ENCODE data around the gene VSIG10L. TPM values are rescaled to one million over a fixed set of nuclear protein-coding genes. Genes with fewer than 3 reads are reported as not detected.

Gene VSIG10L
- total RNA-seq, 2 experiments from 2014 or later = 0.09 to 1.6 TPM

- no peaks in the 10 kb centered on the region for H3K9me2 ChIP-seq (ENCODE audit: insufficient read depth, low read length)
- intact Hi-C loops (cut with micrococcal nuclease; ENCODE audit: unreplicated experiment) = no loop called here
- H3K9me3 ChIP-seq (ENCODE audit: low read length) = no peaks in the 10 kb centered on the region
- H3K27ac ChIP-seq (ENCODE audit: low read depth, low read length, poor library complexity, severe bottlenecking) = no peak overlapping the region
- ChIA-PET POLR2A (no interaction called here), CTCF (ENCODE audit: unreplicated experiment) (no interaction called here)
- no peaks in the 10 kb centered on the region for H3K4me1 ChIP-seq (ENCODE audit: insufficient read depth, low read length, poor library complexity, severe bottlenecking)
- TF ChIP-seq EZH2phosphoT487 (IDR thresholded peaks at IDR 0.05; ENCODE audit: borderline replicate concordance, low read depth, low read length) = no peak
- no peak overlapping the region for H3K4me3 ChIP-seq (ENCODE audit: low read depth, low read length, poor library complexity, severe bottlenecking)
- DNase-seq (ENCODE audit: low spot score) = no peak
- H2AFZ ChIP-seq (ENCODE audit: low read length) = no peak overlapping the region
- H3K79me2 ChIP-seq (ENCODE audit: insufficient read depth, low read depth, low read length) = no peaks in the 10 kb centered on the region
- no peaks in the 10 kb centered on the region for H4K20me1 ChIP-seq (ENCODE audit: insufficient read depth, low read length)
- BruUV-seq (replicated peaks) = no TSS peak
- H3K4me2 ChIP-seq (ENCODE audit: low read length) = no peak overlapping the region
- H3K36me3 ChIP-seq (ENCODE audit: insufficient read depth, low read length) = no peaks in the 10 kb centered on the region
Observed at GRCh38 chr19:51325161-51325976, 16.6 kb downstream of the VSIG10L start.

GRCh38 chr19:51324167-51324481 lies 17.8 kb downstream of the VSIG10L start:
- no peak for DNase-seq (ENCODE audit: low spot score)
- H3K4me1 ChIP-seq (ENCODE audit: insufficient read depth, low read length, poor library complexity, severe bottlenecking) = no peaks in the 10 kb centered on the region
- no peak overlapping the region for H3K4me2 ChIP-seq (ENCODE audit: low read length)
- POLR2A ChIA-PET = no interaction called here
- H3K4me3 ChIP-seq (ENCODE audit: low read depth, low read length, poor library complexity, severe bottlenecking) = no peak overlapping the region
- no peaks in the 10 kb centered on the region for H3K9me3 ChIP-seq (ENCODE audit: low read length)
- H3K27ac ChIP-seq (ENCODE audit: low read depth, low read length, poor library complexity, severe bottlenecking) = no peak overlapping the region
- H3K36me3 ChIP-seq (ENCODE audit: insufficient read depth, low read length) = no peaks in the 10 kb centered on the region
- H4K20me1 ChIP-seq (ENCODE audit: insufficient read depth, low read length) = no peaks in the 10 kb centered on the region
- TF ChIP-seq CTCF (conservative IDR thresholded peaks at IDR 0.05; ENCODE audit: low read length) = no peak
- no peak for TF ChIP-seq EZH2phosphoT487 (IDR thresholded peaks at IDR 0.05; ENCODE audit: borderline replicate concordance, low read depth, low read length)
- H3K79me2 ChIP-seq (ENCODE audit: insufficient read depth, low read depth, low read length) = no peaks in the 10 kb centered on the region
- no peaks in the 10 kb centered on the region for H3K9me2 ChIP-seq (ENCODE audit: insufficient read depth, low read length)
- CTCF ChIA-PET (ENCODE audit: unreplicated experiment) = no interaction called here
- intact Hi-C loops (cut with micrococcal nuclease; ENCODE audit: unreplicated experiment) = no loop called here
- BruUV-seq (replicated peaks) = no TSS peak
- H2AFZ ChIP-seq (ENCODE audit: low read length) = no peak overlapping the region

- no peak for DNase-seq (ENCODE audit: low spot score)
- Histone ChIP-seq H3K27ac (ENCODE audit: low read depth, low read length, poor library complexity, severe bottlenecking) (no peak overlapping the region), H3K4me2 (ENCODE audit: low read length) (no peak overlapping the region), H3K79me2 (ENCODE audit: insufficient read depth, low read depth, low read length) (no peaks in the 10 kb centered on the region), H3K36me3 (ENCODE audit: insufficient read depth, low read length) (no peaks in the 10 kb centered on the region), H3K4me1 (ENCODE audit: insufficient read depth, low read length, poor library complexity, severe bottlenecking) (no peaks in the 10 kb centered on the region), H3K9me2 (ENCODE audit: insufficient read depth, low read length) (no peaks in the 10 kb centered on the region), H2AFZ (ENCODE audit: low read length) (no peak overlapping the region), H3K9me3 (ENCODE audit: low read length) (no peaks in the 10 kb centered on the region), H4K20me1 (ENCODE audit: insufficient read depth, low read length) (no peaks in the 10 kb centered on the region), H3K4me3 (ENCODE audit: low read depth, low read length, poor library complexity, severe bottlenecking) (no peak overlapping the region)
- TF ChIP-seq CTCF (conservative IDR thresholded peaks at IDR 0.05; ENCODE audit: low read length) (no peak), EZH2phosphoT487 (IDR thresholded peaks at IDR 0.05; ENCODE audit: borderline replicate concordance, low read depth, low read length) (no peak)
- POLR2A ChIA-PET = no interaction called here
- intact Hi-C loops (cut with micrococcal nuclease; ENCODE audit: unreplicated experiment) = no loop called here
- CTCF ChIA-PET (ENCODE audit: unreplicated experiment) = no interaction called here
- BruUV-seq (replicated peaks) = no TSS peak
Observed at GRCh38 chr19:51323481-51324166, 18.3 kb downstream of the VSIG10L start.
